ENCODE measurements around the gene PATJ. TPM values are rescaled to one million over a fixed set of nuclear protein-coding genes. Genes with fewer than 3 reads are reported as not detected.

PATJ gene
- total and polyA plus RNA-seq, 10 donors: 2.3 to 32.2 (median 17.7) TPM

- intact Hi-C loops (cut with DNase I; ENCODE audit: low total_unique reads): no loop called here
- DNase-seq: no peak
- H3K4me3 ChIP-seq: no peak overlapping the region
- WGBS, 5 donors: 37 to 98% (median 91%) methylated on average over 1 of the region's 1 CpG
- H3K4me1 ChIP-seq: no peaks in the 10 kb centered on the region
- no peak overlapping the region for H3K27ac ChIP-seq
- H3K27me3 ChIP-seq (replicated peaks in 1 of 7): no peaks in the 10 kb centered on the region
- H3K36me3 ChIP-seq: peaks cover 0 to 6% (median 0%) of the 10 kb centered on the region in 6 donors
- TF ChIP-seq, protein P1, sequence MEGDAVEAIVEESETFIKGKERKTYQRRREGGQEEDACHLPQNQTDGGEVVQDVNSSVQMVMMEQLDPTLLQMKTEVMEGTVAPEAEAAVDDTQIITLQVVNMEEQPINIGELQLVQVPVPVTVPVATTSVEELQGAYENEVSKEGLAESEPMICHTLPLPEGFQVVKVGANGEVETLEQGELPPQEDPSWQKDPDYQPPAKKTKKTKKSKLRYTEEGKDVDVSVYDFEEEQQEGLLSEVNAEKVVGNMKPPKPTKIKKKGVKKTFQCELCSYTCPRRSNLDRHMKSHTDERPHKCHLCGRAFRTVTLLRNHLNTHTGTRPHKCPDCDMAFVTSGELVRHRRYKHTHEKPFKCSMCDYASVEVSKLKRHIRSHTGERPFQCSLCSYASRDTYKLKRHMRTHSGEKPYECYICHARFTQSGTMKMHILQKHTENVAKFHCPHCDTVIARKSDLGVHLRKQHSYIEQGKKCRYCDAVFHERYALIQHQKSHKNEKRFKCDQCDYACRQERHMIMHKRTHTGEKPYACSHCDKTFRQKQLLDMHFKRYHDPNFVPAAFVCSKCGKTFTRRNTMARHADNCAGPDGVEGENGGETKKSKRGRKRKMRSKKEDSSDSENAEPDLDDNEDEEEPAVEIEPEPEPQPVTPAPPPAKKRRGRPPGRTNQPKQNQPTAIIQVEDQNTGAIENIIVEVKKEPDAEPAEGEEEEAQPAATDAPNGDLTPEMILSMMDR (IDR thresholded peaks at IDR 0.05 in 8 of 11, conservative IDR thresholded peaks at IDR 0.05 in 3 of 11): no peak
- no peak for TF ChIP-seq POLR2AphosphoS5 (IDR thresholded peaks at IDR 0.05)
- TF ChIP-seq POLR2A (IDR thresholded peaks at IDR 0.05): no peak
- no peaks in the 10 kb centered on the region for H3K9me3 ChIP-seq
Observed at GRCh38 chr1:62012095-62012494, 269.8 kb downstream of the PATJ start.

DNA sequence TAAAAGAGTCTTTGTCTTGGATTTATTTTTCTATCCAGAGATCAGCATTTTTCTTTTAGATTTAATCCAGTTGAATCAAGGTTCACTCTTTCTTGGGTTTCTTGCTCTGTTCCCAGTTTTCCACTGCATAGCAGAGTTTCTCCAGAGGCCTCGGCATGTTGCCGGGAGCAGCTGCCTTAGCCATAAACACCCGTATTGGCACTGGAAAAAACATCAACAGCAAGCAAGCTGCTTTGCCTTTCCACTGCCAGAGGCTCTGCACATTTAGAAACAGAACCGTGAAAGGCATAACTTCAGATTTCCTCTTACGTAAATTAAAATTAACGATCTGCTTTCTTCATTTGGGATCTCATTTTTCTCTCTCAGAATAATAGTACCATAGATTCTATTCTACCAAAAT is 270.6 kb downstream of the PATJ start:
- DNase-seq: no peak
- intact Hi-C loops (cut with DNase I; ENCODE audit: low total_unique reads): no loop called here
- Histone ChIP-seq H3K9me3 (no peaks in the 10 kb centered on the region), H3K4me1 (no peaks in the 10 kb centered on the region), H3K27me3 (replicated peaks in 1 of 7) (no peaks in the 10 kb centered on the region), H3K36me3 (peaks cover 0 to 6% (median 0%) of the 10 kb centered on the region in 6 donors), H3K4me3 (no peak overlapping the region), H3K27ac (no peak overlapping the region)
- no peak for TF ChIP-seq POLR2AphosphoS5 (IDR thresholded peaks at IDR 0.05)
- TF ChIP-seq POLR2A (IDR thresholded peaks at IDR 0.05): no peak
- TF ChIP-seq, protein P1 (IDR thresholded peaks at IDR 0.05 in 8 of 11, conservative IDR thresholded peaks at IDR 0.05 in 3 of 11): no peak
- 88 to 95% (median 92%) methylated on average over 6 of the region's 6 CpGs for WGBS, 5 donors

DNA sequence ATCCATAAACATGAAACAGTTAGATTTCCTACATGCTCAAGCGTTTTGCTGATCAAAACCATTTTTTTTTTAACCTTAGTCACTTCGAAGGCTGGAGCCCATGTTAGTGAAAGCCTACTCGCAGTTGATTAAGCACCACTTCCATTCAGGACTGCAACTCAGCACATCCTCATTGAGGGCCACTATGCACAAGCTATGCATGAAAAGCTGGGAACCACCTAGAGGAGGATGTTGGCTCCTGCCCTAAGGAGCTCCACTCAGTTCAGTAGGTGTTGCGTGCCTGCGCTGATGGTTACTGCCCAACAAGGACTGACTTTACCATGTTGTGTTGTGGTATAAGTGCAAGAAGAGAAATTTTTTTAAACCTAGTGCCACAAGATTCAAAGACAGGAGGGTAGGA is 271.0 kb downstream of the PATJ start:
- no peaks in the 10 kb centered on the region for H3K4me1 ChIP-seq
- H3K9me3 ChIP-seq: no peaks in the 10 kb centered on the region
- peaks cover 0 to 6% (median 0%) of the 10 kb centered on the region in 6 donors for H3K36me3 ChIP-seq
- no peak for TF ChIP-seq POLR2A (IDR thresholded peaks at IDR 0.05)
- TF ChIP-seq, protein P1 (IDR thresholded peaks at IDR 0.05 in 8 of 11, conservative IDR thresholded peaks at IDR 0.05 in 3 of 11): no peak
- TF ChIP-seq POLR2AphosphoS5 (IDR thresholded peaks at IDR 0.05): no peak
- intact Hi-C loops (cut with DNase I; ENCODE audit: low total_unique reads): no loop called here
- WGBS, 5 donors: 92 to 97% (median 96%) methylated on average over 5 of the region's 5 CpGs
- H3K27ac ChIP-seq: no peak overlapping the region
- no peaks in the 10 kb centered on the region for H3K27me3 ChIP-seq (replicated peaks in 1 of 7)
- no peak overlapping the region for H3K4me3 ChIP-seq
- DNase-seq: no peak

DNA sequence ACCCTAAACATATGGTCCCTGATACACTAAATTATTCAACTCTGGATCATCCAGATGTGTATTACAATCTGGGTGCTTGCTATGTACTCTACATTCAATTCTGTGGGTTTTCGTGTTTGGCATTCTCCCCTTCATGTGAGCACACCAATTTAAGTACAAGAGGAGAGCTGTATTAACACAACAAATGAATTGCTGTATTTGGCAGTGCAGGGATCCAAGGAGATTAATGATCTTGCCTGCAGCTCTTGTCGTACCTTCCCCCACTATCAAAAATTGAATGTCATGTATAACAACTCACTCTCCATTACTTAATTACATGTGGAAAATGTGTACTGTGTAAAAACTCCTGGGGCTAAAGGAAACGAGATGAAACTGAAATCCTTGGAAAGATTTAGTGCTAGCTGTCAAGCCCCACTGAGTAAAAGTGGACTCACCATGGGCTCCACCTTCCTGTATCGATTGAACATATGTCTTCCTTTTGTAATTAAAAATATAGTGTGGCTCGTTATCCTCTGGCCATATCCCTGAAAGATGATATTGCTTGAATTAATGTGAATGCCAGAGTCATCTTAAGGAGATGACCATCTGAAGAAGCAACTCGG is 280.2 kb downstream of the PATJ start:
- no peaks in the 10 kb centered on the region for H3K27me3 ChIP-seq (replicated peaks in 1 of 7)
- no peaks in the 10 kb centered on the region for H3K9me3 ChIP-seq
- no peak overlapping the region for H3K4me3 ChIP-seq
- WGBS, 5 donors: 82 to 90% (median 86%) methylated on average over 6 of the region's 6 CpGs
- TF ChIP-seq POLR2AphosphoS5 (IDR thresholded peaks at IDR 0.05) (no peak), POLR2A (IDR thresholded peaks at IDR 0.05) (no peak)
- TF ChIP-seq, protein P1 (IDR thresholded peaks at IDR 0.05 in 8 of 11, conservative IDR thresholded peaks at IDR 0.05 in 3 of 11): no peak
- no peak for DNase-seq
- H3K27ac ChIP-seq: no peak overlapping the region
- intact Hi-C loops (cut with DNase I; ENCODE audit: low total_unique reads): no loop called here
- H3K4me1 ChIP-seq: no peaks in the 10 kb centered on the region
- H3K36me3 ChIP-seq: peaks cover 0 to 16% (median 0%) of the 10 kb centered on the region in 6 donors
